ENCODE data around the gene CD99. TPM values are rescaled to one million over a fixed set of nuclear protein-coding genes. Genes with fewer than 3 reads are reported as not detected.

The CD99 gene
- total and polyA plus RNA-seq, 2 experiments from 2014 or later, result 28.5 to 43.1 TPM

DNA sequence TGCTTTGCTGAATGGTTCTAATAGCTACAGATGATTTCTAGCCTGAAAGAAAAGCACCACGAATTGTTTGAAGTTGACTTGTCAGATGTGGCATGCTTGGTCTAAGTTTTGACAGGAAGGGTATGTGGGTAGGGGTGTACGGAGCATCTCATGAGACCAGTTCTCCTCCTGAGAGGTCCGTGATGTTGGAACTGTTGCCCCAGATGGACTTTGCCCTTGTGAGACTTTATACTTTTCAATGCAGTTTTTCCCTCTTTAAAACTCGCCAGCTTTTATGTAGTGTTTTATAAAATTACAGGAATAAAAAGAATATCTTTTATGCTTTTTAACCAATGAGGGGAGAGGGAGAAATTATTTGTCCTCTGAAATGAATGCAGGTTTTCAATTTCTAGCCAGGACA lies 44.2 kb downstream of the CD99 start:
- Histone ChIP-seq H3K4me1 (ENCODE audit: insufficient read depth) (no peaks in the 10 kb centered on the region), H3K27me3 (ENCODE audit: insufficient read depth) (no peaks in the 10 kb centered on the region), H3F3A (replicated peaks; ENCODE audit: low read depth) (0 out of 2 replicates have a peak, but pooled peaks cover 4% of the 10 kb centered on the region), H3K4me2 (no peak overlapping the region), H4K20me1 (replicated peaks; ENCODE audit: insufficient read depth) (no peaks in the 10 kb centered on the region), H2AFZ (no peak overlapping the region), H3K36me3 (ENCODE audit: insufficient read depth) (no peaks in the 10 kb centered on the region), H3K79me2 (replicated peaks; ENCODE audit: insufficient read depth) (no peaks in the 10 kb centered on the region), H3K9me2 (ENCODE audit: insufficient read depth) (no peaks in the 10 kb centered on the region), H3K27ac (ENCODE audit: low read depth) (no peak overlapping the region), H3K4me3 (no peak overlapping the region)
- Mint-ChIP-seq H3K4me3 (no peak overlapping the region), H3K36me3 (ENCODE audit: low read depth) (peaks cover 23% of the 10 kb centered on the region), H3K9me3 (peaks cover 4% of the 10 kb centered on the region), H3K27me3 (ENCODE audit: insufficient read depth, low read depth, poor library complexity) (peaks cover 11% of the 10 kb centered on the region), H3K27ac (no peak overlapping the region), H3K4me1 (no peaks in the 10 kb centered on the region)
- ATAC-seq (no peak), DNase-seq (ENCODE audit: low spot score) (no peak)
- TF ChIP-seq POLR2AphosphoS5 (IDR thresholded peaks at IDR 0.05; ENCODE audit: low read depth) (no peak), CREB1 (CRISPR knock-in tag; IDR thresholded peaks at IDR 0.05; ENCODE audit: low read depth) (no peak), ZNF114 (CRISPR knock-in tag; IDR thresholded peaks at IDR 0.05) (no peak), NANOG (IDR thresholded peaks at IDR 0.05; ENCODE audit: borderline replicate concordance) (no peak)
- TF ChIP-seq, protein P1, sequence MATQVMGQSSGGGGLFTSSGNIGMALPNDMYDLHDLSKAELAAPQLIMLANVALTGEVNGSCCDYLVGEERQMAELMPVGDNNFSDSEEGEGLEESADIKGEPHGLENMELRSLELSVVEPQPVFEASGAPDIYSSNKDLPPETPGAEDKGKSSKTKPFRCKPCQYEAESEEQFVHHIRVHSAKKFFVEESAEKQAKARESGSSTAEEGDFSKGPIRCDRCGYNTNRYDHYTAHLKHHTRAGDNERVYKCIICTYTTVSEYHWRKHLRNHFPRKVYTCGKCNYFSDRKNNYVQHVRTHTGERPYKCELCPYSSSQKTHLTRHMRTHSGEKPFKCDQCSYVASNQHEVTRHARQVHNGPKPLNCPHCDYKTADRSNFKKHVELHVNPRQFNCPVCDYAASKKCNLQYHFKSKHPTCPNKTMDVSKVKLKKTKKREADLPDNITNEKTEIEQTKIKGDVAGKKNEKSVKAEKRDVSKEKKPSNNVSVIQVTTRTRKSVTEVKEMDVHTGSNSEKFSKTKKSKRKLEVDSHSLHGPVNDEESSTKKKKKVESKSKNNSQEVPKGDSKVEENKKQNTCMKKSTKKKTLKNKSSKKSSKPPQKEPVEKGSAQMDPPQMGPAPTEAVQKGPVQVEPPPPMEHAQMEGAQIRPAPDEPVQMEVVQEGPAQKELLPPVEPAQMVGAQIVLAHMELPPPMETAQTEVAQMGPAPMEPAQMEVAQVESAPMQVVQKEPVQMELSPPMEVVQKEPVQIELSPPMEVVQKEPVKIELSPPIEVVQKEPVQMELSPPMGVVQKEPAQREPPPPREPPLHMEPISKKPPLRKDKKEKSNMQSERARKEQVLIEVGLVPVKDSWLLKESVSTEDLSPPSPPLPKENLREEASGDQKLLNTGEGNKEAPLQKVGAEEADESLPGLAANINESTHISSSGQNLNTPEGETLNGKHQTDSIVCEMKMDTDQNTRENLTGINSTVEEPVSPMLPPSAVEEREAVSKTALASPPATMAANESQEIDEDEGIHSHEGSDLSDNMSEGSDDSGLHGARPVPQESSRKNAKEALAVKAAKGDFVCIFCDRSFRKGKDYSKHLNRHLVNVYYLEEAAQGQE (IDR thresholded peaks at IDR 0.05; ENCODE audit: unreplicated experiment), result no peak

DNA sequence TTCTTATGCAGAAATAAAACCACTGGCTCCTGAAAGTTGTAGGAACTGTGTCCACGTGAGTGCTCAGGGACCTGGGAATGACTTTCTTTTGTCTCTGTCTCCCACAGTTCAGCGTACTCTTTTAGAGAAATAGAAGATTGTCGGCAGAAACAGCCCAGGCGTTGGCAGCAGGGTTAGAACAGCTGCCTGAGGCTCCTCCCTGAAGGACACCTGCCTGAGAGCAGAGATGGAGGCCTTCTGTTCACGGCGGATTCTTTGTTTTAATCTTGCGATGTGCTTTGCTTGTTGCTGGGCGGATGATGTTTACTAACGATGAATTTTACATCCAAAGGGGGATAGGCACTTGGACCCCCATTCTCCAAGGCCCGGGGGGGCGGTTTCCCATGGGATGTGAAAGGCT lies 49.6 kb downstream of the CD99 start:
- no peak overlapping the region for H2AFZ ChIP-seq
- DNase-seq (ENCODE audit: low spot score) (no peak), ATAC-seq (no peak)
- H4K20me1 ChIP-seq (replicated peaks; ENCODE audit: insufficient read depth), result no peaks in the 10 kb centered on the region
- Mint-ChIP-seq H3K4me1 (no peaks in the 10 kb centered on the region; the same call in 2 of the 3 replicates), H3K27ac (no peak overlapping the region), H3K27me3 (ENCODE audit: insufficient read depth, low read depth, poor library complexity) (peaks cover 6% of the 10 kb centered on the region), H3K9me3 (no peaks in the 10 kb centered on the region), H3K4me3 (no peak overlapping the region), H3K36me3 (ENCODE audit: low read depth) (peaks cover 11% of the 10 kb centered on the region; the same call in 2 of the 3 replicates)
- H3K4me1 ChIP-seq (ENCODE audit: insufficient read depth), result no peaks in the 10 kb centered on the region
- H3F3A ChIP-seq (replicated peaks; ENCODE audit: low read depth), result 0 out of 2 replicates have a peak, but pooled peaks cover 4% of the 10 kb centered on the region
- no peak overlapping the region for H3K4me2 ChIP-seq
- H3K4me3 ChIP-seq, result no peak overlapping the region
- H3K27me3 ChIP-seq (ENCODE audit: insufficient read depth), result no peaks in the 10 kb centered on the region
- H3K36me3 ChIP-seq (ENCODE audit: insufficient read depth), result no peaks in the 10 kb centered on the region
- no peaks in the 10 kb centered on the region for H3K79me2 ChIP-seq (replicated peaks; ENCODE audit: insufficient read depth)
- 0 out of 2 replicates have a peak overlapping the region, but pooled peaks have one; percentile 9 for H3K27ac ChIP-seq (ENCODE audit: low read depth)
- no peaks in the 10 kb centered on the region for H3K9me2 ChIP-seq (ENCODE audit: insufficient read depth)
- TF ChIP-seq JUNB (IDR thresholded peaks at IDR 0.05; ENCODE audit: unreplicated experiment) (no peak), EZH2 (IDR thresholded peaks at IDR 0.05; ENCODE audit: low read depth, unreplicated experiment) (no peak), NANOG (IDR thresholded peaks at IDR 0.05; ENCODE audit: borderline replicate concordance) (no peak), ZNF114 (CRISPR knock-in tag; IDR thresholded peaks at IDR 0.05) (no peak), POLR2AphosphoS5 (IDR thresholded peaks at IDR 0.05; ENCODE audit: low read depth) (no peak), ZNF331 (CRISPR knock-in tag; IDR thresholded peaks at IDR 0.05; ENCODE audit: low read depth) (no peak), CREB1 (CRISPR knock-in tag; IDR thresholded peaks at IDR 0.05; ENCODE audit: low read depth) (no peak)
- TF ChIP-seq, protein P2, sequence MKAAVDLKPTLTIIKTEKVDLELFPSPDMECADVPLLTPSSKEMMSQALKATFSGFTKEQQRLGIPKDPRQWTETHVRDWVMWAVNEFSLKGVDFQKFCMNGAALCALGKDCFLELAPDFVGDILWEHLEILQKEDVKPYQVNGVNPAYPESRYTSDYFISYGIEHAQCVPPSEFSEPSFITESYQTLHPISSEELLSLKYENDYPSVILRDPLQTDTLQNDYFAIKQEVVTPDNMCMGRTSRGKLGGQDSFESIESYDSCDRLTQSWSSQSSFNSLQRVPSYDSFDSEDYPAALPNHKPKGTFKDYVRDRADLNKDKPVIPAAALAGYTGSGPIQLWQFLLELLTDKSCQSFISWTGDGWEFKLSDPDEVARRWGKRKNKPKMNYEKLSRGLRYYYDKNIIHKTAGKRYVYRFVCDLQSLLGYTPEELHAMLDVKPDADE (IDR thresholded peaks at IDR 0.05), result no peak
- TF ChIP-seq, protein P3, sequence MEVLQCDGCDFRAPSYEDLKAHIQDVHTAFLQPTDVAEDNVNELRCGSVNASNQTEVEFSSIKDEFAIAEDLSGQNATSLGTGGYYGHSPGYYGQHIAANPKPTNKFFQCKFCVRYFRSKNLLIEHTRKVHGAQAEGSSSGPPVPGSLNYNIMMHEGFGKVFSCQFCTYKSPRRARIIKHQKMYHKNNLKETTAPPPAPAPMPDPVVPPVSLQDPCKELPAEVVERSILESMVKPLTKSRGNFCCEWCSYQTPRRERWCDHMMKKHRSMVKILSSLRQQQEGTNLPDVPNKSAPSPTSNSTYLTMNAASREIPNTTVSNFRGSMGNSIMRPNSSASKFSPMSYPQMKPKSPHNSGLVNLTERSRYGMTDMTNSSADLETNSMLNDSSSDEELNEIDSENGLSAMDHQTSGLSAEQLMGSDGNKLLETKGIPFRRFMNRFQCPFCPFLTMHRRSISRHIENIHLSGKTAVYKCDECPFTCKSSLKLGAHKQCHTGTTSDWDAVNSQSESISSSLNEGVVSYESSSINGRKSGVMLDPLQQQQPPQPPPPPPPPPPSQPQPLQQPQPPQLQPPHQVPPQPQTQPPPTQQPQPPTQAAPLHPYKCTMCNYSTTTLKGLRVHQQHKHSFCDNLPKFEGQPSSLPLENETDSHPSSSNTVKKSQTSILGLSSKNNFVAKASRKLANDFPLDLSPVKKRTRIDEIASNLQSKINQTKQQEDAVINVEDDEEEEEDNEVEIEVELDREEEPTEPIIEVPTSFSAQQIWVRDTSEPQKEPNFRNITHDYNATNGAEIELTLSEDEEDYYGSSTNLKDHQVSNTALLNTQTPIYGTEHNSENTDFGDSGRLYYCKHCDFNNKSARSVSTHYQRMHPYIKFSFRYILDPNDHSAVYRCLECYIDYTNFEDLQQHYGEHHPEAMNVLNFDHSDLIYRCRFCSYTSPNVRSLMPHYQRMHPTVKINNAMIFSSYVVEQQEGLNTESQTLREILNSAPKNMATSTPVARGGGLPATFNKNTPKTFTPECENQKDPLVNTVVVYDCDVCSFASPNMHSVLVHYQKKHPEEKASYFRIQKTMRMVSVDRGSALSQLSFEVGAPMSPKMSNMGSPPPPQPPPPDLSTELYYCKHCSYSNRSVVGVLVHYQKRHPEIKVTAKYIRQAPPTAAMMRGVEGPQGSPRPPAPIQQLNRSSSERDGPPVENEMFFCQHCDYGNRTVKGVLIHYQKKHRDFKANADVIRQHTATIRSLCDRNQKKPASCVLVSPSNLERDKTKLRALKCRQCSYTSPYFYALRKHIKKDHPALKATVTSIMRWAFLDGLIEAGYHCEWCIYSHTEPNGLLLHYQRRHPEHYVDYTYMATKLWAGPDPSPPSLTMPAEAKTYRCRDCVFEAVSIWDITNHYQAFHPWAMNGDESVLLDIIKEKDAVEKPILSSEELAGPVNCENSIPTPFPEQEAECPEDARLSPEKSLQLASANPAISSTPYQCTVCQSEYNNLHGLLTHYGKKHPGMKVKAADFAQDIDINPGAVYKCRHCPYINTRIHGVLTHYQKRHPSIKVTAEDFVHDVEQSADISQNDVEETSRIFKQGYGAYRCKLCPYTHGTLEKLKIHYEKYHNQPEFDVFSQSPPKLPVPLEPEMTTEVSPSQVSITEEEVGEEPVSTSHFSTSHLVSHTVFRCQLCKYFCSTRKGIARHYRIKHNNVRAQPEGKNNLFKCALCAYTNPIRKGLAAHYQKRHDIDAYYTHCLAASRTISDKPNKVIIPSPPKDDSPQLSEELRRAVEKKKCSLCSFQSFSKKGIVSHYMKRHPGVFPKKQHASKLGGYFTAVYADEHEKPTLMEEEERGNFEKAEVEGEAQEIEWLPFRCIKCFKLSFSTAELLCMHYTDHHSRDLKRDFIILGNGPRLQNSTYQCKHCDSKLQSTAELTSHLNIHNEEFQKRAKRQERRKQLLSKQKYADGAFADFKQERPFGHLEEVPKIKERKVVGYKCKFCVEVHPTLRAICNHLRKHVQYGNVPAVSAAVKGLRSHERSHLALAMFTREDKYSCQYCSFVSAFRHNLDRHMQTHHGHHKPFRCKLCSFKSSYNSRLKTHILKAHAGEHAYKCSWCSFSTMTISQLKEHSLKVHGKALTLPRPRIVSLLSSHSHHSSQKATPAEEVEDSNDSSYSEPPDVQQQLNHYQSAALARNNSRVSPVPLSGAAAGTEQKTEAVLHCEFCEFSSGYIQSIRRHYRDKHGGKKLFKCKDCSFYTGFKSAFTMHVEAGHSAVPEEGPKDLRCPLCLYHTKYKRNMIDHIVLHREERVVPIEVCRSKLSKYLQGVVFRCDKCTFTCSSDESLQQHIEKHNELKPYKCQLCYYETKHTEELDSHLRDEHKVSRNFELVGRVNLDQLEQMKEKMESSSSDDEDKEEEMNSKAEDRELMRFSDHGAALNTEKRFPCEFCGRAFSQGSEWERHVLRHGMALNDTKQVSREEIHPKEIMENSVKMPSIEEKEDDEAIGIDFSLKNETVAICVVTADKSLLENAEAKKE (CRISPR knock-in tag; IDR thresholded peaks at IDR 0.05), result no peak
